Stimulated activated CD8-positive, alpha-beta memory T cell treated with anti-CD3 and anti-CD28 coated beads, Interleukin-15, amount 100 ng/mL, for 1 hour (primary cell): Measurements from ENCODE around the gene IFI27L1.
"Not testable (repeated sequence)": the region's sequence is repeated elsewhere in the genome, so short reads cannot be mapped to it uniquely, and the experiment has no call there.

ENCODE experiments used
- DNase-seq: peaks from one replicate; pipeline ENCODE4 v3.0.0-alpha.2; 2020; ENCODE audit warnings: low read depth

The IFI27L1 gene

GRCh38 chr14:94048691-94049624 is 32.2 kb upstream of the IFI27L1 start:
- no peak for DNase-seq

GRCh38 chr14:94049625-94050023 is 31.5 kb upstream of the IFI27L1 start:
- no peak for DNase-seq

- DNase-seq = no peak
These were observed 30.8 kb upstream of the IFI27L1 start for GRCh38 chr14:94050231-94050880.

- no peak for DNase-seq
These were observed 30.0 kb upstream of the IFI27L1 start for GRCh38 chr14:94051115-94051514.

- no peak for DNase-seq
These were observed 29.3 kb upstream of the IFI27L1 start for GRCh38 chr14:94051779-94052178.

- DNase-seq = no peak
These were observed 28.9 kb upstream of the IFI27L1 start for GRCh38 chr14:94052199-94052598.

- DNase-seq = no peak
These were observed 28.4 kb upstream of the IFI27L1 start for GRCh38 chr14:94052662-94053061.

GRCh38 chr14:94054401-94054800 is 26.7 kb upstream of the IFI27L1 start:
- no peak for DNase-seq

- no peak for DNase-seq
These were observed 26.2 kb upstream of the IFI27L1 start for GRCh38 chr14:94054936-94055335.

- DNase-seq = no peak
These were observed 24.4 kb upstream of the IFI27L1 start for GRCh38 chr14:94056579-94057308.

GRCh38 chr14:94058128-94058673 is 22.9 kb upstream of the IFI27L1 start:
- no peak for DNase-seq

- DNase-seq = no peak
These were observed 22.4 kb upstream of the IFI27L1 start for GRCh38 chr14:94058674-94059138.

- DNase-seq = no peak
These were observed 21.1 kb upstream of the IFI27L1 start for GRCh38 chr14:94059998-94060397.

GRCh38 chr14:94062344-94062940 is 18.7 kb upstream of the IFI27L1 start:
- DNase-seq = no peak

- DNase-seq = no peak
These were observed 14.9 kb upstream of the IFI27L1 start for GRCh38 chr14:94066089-94066676.

- not testable (repeated sequence) for DNase-seq
These were observed 9.0 kb upstream of the IFI27L1 start for GRCh38 chr14:94072076-94072475.

- no peak for DNase-seq
These were observed 6.6 kb upstream of the IFI27L1 start for GRCh38 chr14:94074534-94074933.

- DNase-seq = no peak
These were observed 6.1 kb upstream of the IFI27L1 start for GRCh38 chr14:94075008-94075407.

GRCh38 chr14:94077111-94077821 is 3.8 kb upstream of the IFI27L1 start:
- DNase-seq = no peak

GRCh38 chr14:94077823-94078222 is 3.3 kb upstream of the IFI27L1 start:
- no peak for DNase-seq
